ENCODE data around the gene PXDN. TPM values are rescaled to one million over a fixed set of nuclear protein-coding genes. Genes with fewer than 3 reads are reported as not detected.

PXDN gene
- total and polyA plus RNA-seq, 10 of the 15 experiments (the other 5 are each of a cell fraction or from before 2014, with no cell fraction given), result 0.12 to 0.69 (median 0.23) TPM; not detected in 5

- DNase-seq (ENCODE audit: low read depth, low spot score), result no peak
- POLR2A ChIA-PET, result no interaction called here
- Histone ChIP-seq H2AFZ (ENCODE audit: control insufficient read depth, low read depth, low read length) (no peak overlapping the region), H4K20me1 (ENCODE audit: control insufficient read depth, insufficient read depth) (no peaks in the 10 kb centered on the region), H3K4me3 (no peak overlapping the region), H3K79me2 (ENCODE audit: control insufficient read depth, insufficient read depth, low read length) (no peaks in the 10 kb centered on the region), H3K27ac (ENCODE audit: control insufficient read depth, insufficient read depth) (no peak overlapping the region), H3K4me1 (ENCODE audit: control insufficient read depth, insufficient read depth, low read length) (no peaks in the 10 kb centered on the region), H3K4me2 (ENCODE audit: control insufficient read depth, insufficient read depth) (no peak overlapping the region), H3K36me3 (ENCODE audit: control insufficient read depth in 2 of 2, insufficient read depth in 2 of 2, low read length in 1 of 2) (no peaks in the 10 kb centered on the region), H3K9ac (ENCODE audit: control insufficient read depth, insufficient read depth, low read length) (no peak overlapping the region), H3K27me3 (replicated peaks in 1 of 2; ENCODE audit: control insufficient read depth in 2 of 2, insufficient read depth in 2 of 2, low read length in 1 of 2) (no peaks in the 10 kb centered on the region), H3K9me3 (replicated peaks; ENCODE audit: control insufficient read depth, insufficient read depth, low read length) (no peaks in the 10 kb centered on the region; the same call in 2 of the 3 replicates)
- TF ChIP-seq MAX (IDR thresholded peaks at IDR 0.05; ENCODE audit: low read depth, low read length) (no peak), SRF (IDR thresholded peaks at IDR 0.05; ENCODE audit: low read depth in 2 of 2, low read length in 2 of 2) (no peak), RCOR1 (conservative IDR thresholded peaks at IDR 0.05; ENCODE audit: low read depth, low read length) (no peak), CREB1 (IDR thresholded peaks at IDR 0.05; ENCODE audit: low read depth) (no peak), CREM (IDR thresholded peaks at IDR 0.05; ENCODE audit: low read depth) (no peak), WRNIP1 (IDR thresholded peaks at IDR 0.05; ENCODE audit: borderline replicate concordance, low read depth, low read length) (no peak), SUZ12 (IDR thresholded peaks at IDR 0.05; ENCODE audit: unreplicated experiment) (no peak), BHLHE40 (IDR thresholded peaks at IDR 0.05; ENCODE audit: borderline replicate concordance in 1 of 2, low read depth in 2 of 2, low read length in 1 of 2) (no peak), FOS (IDR thresholded peaks at IDR 0.05; ENCODE audit: borderline replicate concordance, extremely low read depth, insufficient read length) (no peak), NFYB (IDR thresholded peaks at IDR 0.05; ENCODE audit: insufficient read depth, low read depth, low read length) (no peak), ZBTB40 (IDR thresholded peaks at IDR 0.05; ENCODE audit: borderline replicate concordance) (no peak), BRCA1 (IDR thresholded peaks at IDR 0.05; ENCODE audit: low read depth, low read length) (no peak), ZSCAN29 (IDR thresholded peaks at IDR 0.05) (no peak)
- TF ChIP-seq, protein P1, sequence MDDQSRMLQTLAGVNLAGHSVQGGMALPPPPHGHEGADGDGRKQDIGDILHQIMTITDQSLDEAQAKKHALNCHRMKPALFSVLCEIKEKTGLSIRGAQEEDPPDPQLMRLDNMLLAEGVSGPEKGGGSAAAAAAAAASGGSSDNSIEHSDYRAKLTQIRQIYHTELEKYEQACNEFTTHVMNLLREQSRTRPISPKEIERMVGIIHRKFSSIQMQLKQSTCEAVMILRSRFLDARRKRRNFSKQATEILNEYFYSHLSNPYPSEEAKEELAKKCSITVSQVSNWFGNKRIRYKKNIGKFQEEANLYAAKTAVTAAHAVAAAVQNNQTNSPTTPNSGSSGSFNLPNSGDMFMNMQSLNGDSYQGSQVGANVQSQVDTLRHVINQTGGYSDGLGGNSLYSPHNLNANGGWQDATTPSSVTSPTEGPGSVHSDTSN (IDR thresholded peaks at IDR 0.05; ENCODE audit: insufficient replicate concordance, low read depth, low read length), result no peak
- RAD21 ChIA-PET (ENCODE audit: unreplicated experiment), result no interaction called here
- no peak for FAIRE-seq
- SMC1A ChIA-PET (ENCODE audit: uncharacterized antibody, unreplicated experiment), result no interaction called here
- intact Hi-C loops (cut with micrococcal nuclease; ENCODE audit: unreplicated experiment), result no loop called here
- 41% methylated on average over 19 of the region's 19 CpGs for WGBS (ENCODE audit: insufficient coverage, insufficient replicate concordance, low lambda C conversion rate, missing lambda C conversion rate)
- BruUV-seq (replicated peaks), result no TSS peak
- in situ Hi-C loops (cut with MboI), result no loop called here
- CTCF ChIA-PET, result no interaction called here
- no peak for ATAC-seq
Observed at GRCh38 chr2:1645761-1646476, 98.4 kb downstream of the PXDN start.

Data from GM12878 (cell line).